GM12891 (cell line): ENCODE data around the gene CRNN.

Experiments
- DNase-seq: peaks from one replicate; pipeline ENCODE4 v3.0.0; 2011; ENCODE audit warnings: low spot score; ENCODE audit not compliant: insufficient read length
- FAIRE-seq: peaks from 2 replicates; lab custom pipeline; 2011; peaks lifted over from hg19 to GRCh38; lab: Jason Lieb, UNC
- PAX5 ChIP-seq: IDR thresholded peaks from 2 replicates; pipeline ENCODE4 v1.6.1; 2011; ENCODE audit warnings: low read length, moderate library complexity, mild to moderate bottlenecking; ENCODE audit not compliant: insufficient read depth, severe bottlenecking
- POLR2A ChIP-seq: IDR thresholded peaks from 2 replicates; pipeline ENCODE4 v1.6.1; 2011; ENCODE audit warnings: low read depth, low read length, control low read depth
- POLR2AphosphoS5 ChIP-seq: IDR thresholded peaks from 2 replicates; pipeline ENCODE4 v1.6.1; 2011; ENCODE audit warnings: low read depth, low read length, control low read depth
- POU2F2 ChIP-seq: IDR thresholded peaks from 2 replicates; pipeline ENCODE4 v1.6.1; 2011; ENCODE audit warnings: low read depth, mild to moderate bottlenecking, control low read depth, low read length, moderate library complexity
- SPI1 ChIP-seq: IDR thresholded peaks from 2 replicates; pipeline ENCODE4 v1.6.1; 2011; ENCODE audit warnings: low read depth, low read length, control low read depth
- TAF1 ChIP-seq: IDR thresholded peaks from 2 replicates; pipeline ENCODE4 v1.6.1; 2011; ENCODE audit warnings: low read depth, low read length, control low read depth

The CRNN gene

GRCh38 chr1:152427458-152427857 lies 13.4 kb upstream of the CRNN start:
- TF ChIP-seq POLR2AphosphoS5 (no peak), SPI1 (no peak), POLR2A (no peak), POU2F2 (no peak), PAX5 (no peak), TAF1 (no peak)
- DNase-seq (no peak), FAIRE-seq (no peak)

- DNase-seq (no peak), FAIRE-seq (no peak)
- TF ChIP-seq SPI1 (no peak), POLR2AphosphoS5 (no peak), PAX5 (no peak), POLR2A (no peak), POU2F2 (no peak), TAF1 (no peak)
Measured at GRCh38 chr1:152426731-152427130, 12.7 kb upstream of the CRNN start.

- TF ChIP-seq POLR2AphosphoS5 (no peak), TAF1 (no peak), POU2F2 (no peak), POLR2A (no peak)
- FAIRE-seq (no peak), DNase-seq (no peak)
Measured at GRCh38 chr1:152419917-152420316, 5.9 kb upstream of the CRNN start.

- DNase-seq (no peak), FAIRE-seq (no peak)
- no peak for TF ChIP-seq POLR2A
- TF ChIP-seq SPI1: no peak
- no peak for TF ChIP-seq POU2F2
- no peak for TF ChIP-seq TAF1
- TF ChIP-seq PAX5: no peak
- no peak for TF ChIP-seq POLR2AphosphoS5
Measured at GRCh38 chr1:152415454-152416227, 1.6 kb upstream of the CRNN start.

- DNase-seq (no peak), FAIRE-seq (no peak)
- TF ChIP-seq TAF1 (no peak), POLR2AphosphoS5 (no peak)
Measured at GRCh38 chr1:152412756-152413155, 1.3 kb downstream of the CRNN start.

GRCh38 chr1:152411134-152411533 lies 2.9 kb downstream of the CRNN start:
- no peak for FAIRE-seq
- no peak for TF ChIP-seq POU2F2
- TF ChIP-seq SPI1: no peak
- no peak for TF ChIP-seq POLR2A
- no peak for TF ChIP-seq PAX5
- no peak for TF ChIP-seq TAF1
- TF ChIP-seq POLR2AphosphoS5: no peak
- DNase-seq: no peak

- FAIRE-seq: no peak
- TF ChIP-seq TAF1 (no peak), POLR2AphosphoS5 (no peak), POLR2A (no peak), PAX5 (no peak), SPI1 (no peak), POU2F2 (no peak)
- DNase-seq: no peak
Measured at GRCh38 chr1:152410599-152410998, 3.5 kb downstream of the CRNN start.

- FAIRE-seq (no peak), DNase-seq (no peak)
- TF ChIP-seq TAF1: no peak
- no peak for TF ChIP-seq POLR2AphosphoS5
- TF ChIP-seq POU2F2: no peak
- no peak for TF ChIP-seq PAX5
- no peak for TF ChIP-seq POLR2A
- no peak for TF ChIP-seq SPI1
Measured at GRCh38 chr1:152410028-152410427, 4.0 kb downstream of the CRNN start.

- no peak for TF ChIP-seq PAX5
- no peak for TF ChIP-seq POLR2A
- no peak for TF ChIP-seq POU2F2
- TF ChIP-seq POLR2AphosphoS5: no peak
- TF ChIP-seq TAF1: no peak
- TF ChIP-seq SPI1: no peak
- FAIRE-seq (no peak), DNase-seq (no peak)
Measured at GRCh38 chr1:152408664-152409063, 5.4 kb downstream of the CRNN start.

GRCh38 chr1:152398812-152399698 lies 15.0 kb downstream of the CRNN start:
- FAIRE-seq: no peak
- no peak for DNase-seq
- TF ChIP-seq POU2F2 (no peak), PAX5 (no peak), POLR2AphosphoS5 (no peak), SPI1 (no peak), TAF1 (no peak), POLR2A (no peak)

GRCh38 chr1:152397474-152397873 lies 16.6 kb downstream of the CRNN start:
- FAIRE-seq: no peak
- TF ChIP-seq POLR2AphosphoS5: no peak
- TF ChIP-seq PAX5: no peak
- no peak for TF ChIP-seq POLR2A
- no peak for TF ChIP-seq TAF1
- TF ChIP-seq POU2F2: no peak
- TF ChIP-seq SPI1: no peak
- DNase-seq: no peak

- FAIRE-seq (no peak), DNase-seq (no peak)
- no peak for TF ChIP-seq SPI1
- TF ChIP-seq PAX5: no peak
- no peak for TF ChIP-seq POLR2A
- no peak for TF ChIP-seq POU2F2
- no peak for TF ChIP-seq POLR2AphosphoS5
- TF ChIP-seq TAF1: no peak
Measured at GRCh38 chr1:152394151-152394550, 19.9 kb downstream of the CRNN start.
